Mesenchymal stem cell (in vitro differentiated cells and primary cell): ENCODE data around the gene TEX101.

Experiments used
- DNase-seq: peaks from one replicate; pipeline ENCODE4 v3.0.0-alpha.2; 2013
- H2AFZ ChIP-seq: one replicate; pipeline ENCODE4 v1.6.1; 2013; ENCODE audit warnings: low read depth, mild to moderate bottlenecking, control low read depth, inconsistent platforms, low read length, moderate library complexity
- H2AK5ac ChIP-seq: 2 replicates; pipeline ENCODE4 v1.6.1; 2013; ENCODE audit warnings: low read length, moderate library complexity, mild to moderate bottlenecking, inconsistent platforms; ENCODE audit not compliant: severe bottlenecking
- H2BK120ac ChIP-seq: one replicate; pipeline ENCODE4 v1.6.1; 2013; ENCODE audit warnings: low read depth, mild to moderate bottlenecking, inconsistent platforms, low read length, moderate library complexity
- H2BK12ac ChIP-seq, 2 experiments: one replicate each; pipeline ENCODE4 v1.6.1; 2013; ENCODE audit warnings: inconsistent platforms in 2 of 2, low read length in 2 of 2, mild to moderate bottlenecking in 2 of 2, moderate library complexity in 2 of 2, control low read depth in 1 of 2
- H2BK15ac ChIP-seq: one replicate; pipeline ENCODE4 v1.6.1; 2013; ENCODE audit warnings: mild to moderate bottlenecking, low read depth, inconsistent platforms; ENCODE audit not compliant: poor library complexity, severe bottlenecking
- H2BK5ac ChIP-seq: 2 replicates; pipeline ENCODE4 v1.6.1; 2013; ENCODE audit warnings: low read depth, mild to moderate bottlenecking, low read length, control low read depth, inconsistent platforms; ENCODE audit not compliant: poor library complexity, severe bottlenecking
- H3K14ac ChIP-seq, 2 experiments: one replicate each; pipeline ENCODE4 v1.6.1; 2013; ENCODE audit warnings: inconsistent platforms in 2 of 2, low read length in 2 of 2, control low read depth in 1 of 2, mild to moderate bottlenecking in 1 of 2, moderate library complexity in 1 of 2
- H3K18ac ChIP-seq, 2 experiments: one replicate each; pipeline ENCODE4 v1.6.1; 2013; ENCODE audit warnings: inconsistent platforms in 2 of 2, low read length in 2 of 2, control low read depth in 1 of 2, low read depth in 1 of 2, mild to moderate bottlenecking in 1 of 2
- H3K23ac ChIP-seq, 2 experiments: one replicate each; pipeline ENCODE4 v1.6.1; 2013; ENCODE audit warnings: inconsistent platforms in 2 of 2, low read length in 2 of 2, mild to moderate bottlenecking in 2 of 2, moderate library complexity in 2 of 2, control low read depth in 1 of 2
- H3K27ac ChIP-seq: 2 replicates; pipeline ENCODE4 v1.5.1; 2013; ENCODE audit warnings: mild to moderate bottlenecking, moderate library complexity, low read length, control low read depth, inconsistent platforms; ENCODE audit not compliant: poor library complexity, severe bottlenecking
- H3K27me3 ChIP-seq, 2 experiments: 2 replicates each; pipeline versions ENCODE4 v1.6.1 to v1.7.0; 2013; ENCODE audit warnings: low read length in 2 of 2, mild to moderate bottlenecking in 2 of 2, moderate library complexity in 2 of 2, control low read depth in 1 of 2, inconsistent platforms in 1 of 2; ENCODE audit not compliant: control insufficient read depth in 1 of 2, insufficient read depth in 1 of 2
- H3K36me3 ChIP-seq, 2 experiments: 2 replicates each; pipeline versions ENCODE4 v1.6.1 to v1.7.0; 2013; ENCODE audit warnings: low read length in 2 of 2, control low read depth in 1 of 2, inconsistent platforms in 1 of 2, low read depth in 1 of 2, mild to moderate bottlenecking in 1 of 2; ENCODE audit not compliant: insufficient read depth in 2 of 2, control insufficient read depth in 1 of 2
- H3K4ac ChIP-seq, 2 experiments: one replicate each; pipeline ENCODE4 v1.6.1; 2013; ENCODE audit warnings: inconsistent platforms in 2 of 2, low read length in 2 of 2, mild to moderate bottlenecking in 2 of 2, moderate library complexity in 2 of 2, control low read depth in 1 of 2, low read depth in 1 of 2
- H3K4me1 ChIP-seq: 2 replicates; pipeline ENCODE4 v1.6.1; 2013; ENCODE audit warnings: low read depth, low read length, control low read depth; ENCODE audit not compliant: control insufficient read depth, insufficient read depth
- H3K4me2 ChIP-seq: 2 replicates; pipeline ENCODE4 v1.6.1; 2013; ENCODE audit warnings: low read length, mild to moderate bottlenecking, inconsistent platforms; ENCODE audit not compliant: poor library complexity, severe bottlenecking
- H3K4me3 ChIP-seq, 2 experiments: 2 replicates each; pipeline versions ENCODE4 v1.5.1 to v1.7.0; 2013; ENCODE audit warnings: low read length in 2 of 2, mild to moderate bottlenecking in 2 of 2, control low read depth in 1 of 2, low read depth in 1 of 2; ENCODE audit not compliant: insufficient read depth in 1 of 2
- H3K79me1 ChIP-seq: replicated peaks from 2 replicates; pipeline ENCODE4 v1.6.1; 2013; ENCODE audit warnings: mild to moderate bottlenecking, control low read depth, low read length, inconsistent platforms; ENCODE audit not compliant: poor library complexity, severe bottlenecking
- H3K9ac ChIP-seq: 2 replicates; pipeline ENCODE4 v1.7.0; 2013; ENCODE audit warnings: mild to moderate bottlenecking, low read length, moderate library complexity
- H3K9me3 ChIP-seq: 2 replicates; pipeline ENCODE4 v1.7.0; 2013; ENCODE audit warnings: mild to moderate bottlenecking, low read length; ENCODE audit not compliant: control insufficient read depth
- H4K8ac ChIP-seq: one replicate; pipeline ENCODE4 v1.6.1; 2013; ENCODE audit warnings: inconsistent platforms, mild to moderate bottlenecking, low read length, moderate library complexity
- H4K91ac ChIP-seq: one replicate; pipeline ENCODE4 v1.6.1; 2013; ENCODE audit warnings: mild to moderate bottlenecking, low read length, inconsistent platforms
- WGBS: methylation state at CpG from one replicate; pipeline ENCODE4 v1.1.7; 2013; ENCODE audit warnings: mixed read lengths; 5-methylcytosine and 5-hydroxymethylcytosine counted together

The TEX101 gene

GRCh38 chr19:43457809-43458208 lies 43.1 kb downstream of the TEX101 start:
- H3K4me2 ChIP-seq: no peak overlapping the region
- no peak overlapping the region for H2AFZ ChIP-seq
- H3K9ac ChIP-seq: no peak overlapping the region
- H3K4ac ChIP-seq: no peak overlapping the region
- H3K4me3 ChIP-seq: no peak overlapping the region
- no peaks in the 10 kb centered on the region for H3K79me1 ChIP-seq
- H3K9me3 ChIP-seq: no peaks in the 10 kb centered on the region
- H3K4me1 ChIP-seq: peaks cover under 1% of the 10 kb centered on the region
- no peak overlapping the region for H3K23ac ChIP-seq
- H2BK12ac ChIP-seq: no peak overlapping the region
- no peak overlapping the region for H4K91ac ChIP-seq
- H2BK120ac ChIP-seq: no peak overlapping the region
- peaks cover 26 to 36% of the 10 kb centered on the region in 2 experiments for H3K27me3 ChIP-seq
- no peak overlapping the region for H3K14ac ChIP-seq
- no peak overlapping the region for H2BK15ac ChIP-seq
- no peak overlapping the region for H2AK5ac ChIP-seq
- H3K18ac ChIP-seq: no peak overlapping the region
- 84% methylated on average over 4 of the region's 4 CpGs for WGBS
- no peak overlapping the region for H4K8ac ChIP-seq
- H2BK5ac ChIP-seq: no peak overlapping the region
- no peak for DNase-seq
- H3K27ac ChIP-seq: no peak overlapping the region
- no peaks in the 10 kb centered on the region for H3K36me3 ChIP-seq

DNA sequence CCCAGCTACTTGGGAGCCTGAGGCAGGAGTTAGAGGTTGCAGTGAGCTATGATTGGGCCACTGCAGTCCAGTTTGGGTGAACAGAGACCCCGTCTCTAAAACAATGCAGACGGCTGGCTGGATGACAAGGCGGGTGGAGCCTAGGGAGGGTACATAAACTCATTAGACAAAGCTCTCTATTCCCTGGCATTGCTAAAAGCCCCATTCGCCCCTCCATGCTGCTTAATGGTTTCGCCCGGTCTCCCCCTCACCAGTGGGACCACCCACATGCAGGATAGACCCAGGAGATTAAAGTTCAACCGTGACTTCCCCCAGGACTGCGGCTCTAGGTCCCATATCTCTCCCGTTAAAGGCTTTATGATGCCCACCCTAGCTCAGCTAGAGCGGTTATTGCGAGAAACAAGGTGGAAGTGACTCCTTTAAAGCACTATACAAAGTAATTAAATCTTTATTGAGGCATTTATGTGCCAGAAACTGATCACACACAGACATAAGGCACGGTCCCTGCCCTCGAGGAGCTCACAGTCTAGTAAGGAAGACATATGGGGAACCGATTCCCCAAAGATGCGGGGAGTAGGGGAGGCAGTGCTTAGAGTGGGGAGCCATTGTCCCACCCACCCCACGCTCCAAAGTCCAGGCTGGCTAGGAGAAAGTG lies 45.8 kb downstream of the TEX101 start:
- peaks cover 22 to 33% of the 10 kb centered on the region in 2 experiments for H3K27me3 ChIP-seq
- no peak overlapping the region for H2BK12ac ChIP-seq
- H2BK120ac ChIP-seq: no peak overlapping the region
- DNase-seq: no peak
- H3K36me3 ChIP-seq: no peaks in the 10 kb centered on the region
- H3K14ac ChIP-seq: no peak overlapping the region
- no peaks in the 10 kb centered on the region for H3K79me1 ChIP-seq
- no peak overlapping the region for H2AK5ac ChIP-seq
- no peak overlapping the region for H4K8ac ChIP-seq
- H2BK15ac ChIP-seq: no peak overlapping the region
- no peak overlapping the region for H4K91ac ChIP-seq
- H2BK5ac ChIP-seq: no peak overlapping the region
- H3K4me1 ChIP-seq: peaks cover 17% of the 10 kb centered on the region
- no peak overlapping the region for H3K4me2 ChIP-seq
- no peak overlapping the region for H3K18ac ChIP-seq
- no peak overlapping the region for H3K4ac ChIP-seq
- no peak overlapping the region for H2AFZ ChIP-seq
- no peak overlapping the region for H3K23ac ChIP-seq
- H3K27ac ChIP-seq: no peak overlapping the region
- WGBS: 82% methylated on average over 15 of the region's 16 CpGs
- no peak overlapping the region for H3K9ac ChIP-seq
- no peaks in the 10 kb centered on the region for H3K9me3 ChIP-seq
- no peak overlapping the region for H3K4me3 ChIP-seq

- no peaks in the 10 kb centered on the region for H3K79me1 ChIP-seq
- no peak for DNase-seq
- no peak overlapping the region for H2AFZ ChIP-seq
- no peak overlapping the region for H3K18ac ChIP-seq
- H2AK5ac ChIP-seq: no peak overlapping the region
- no peak overlapping the region for H2BK15ac ChIP-seq
- 90% methylated on average over 12 of the region's 12 CpGs for WGBS
- H3K27ac ChIP-seq: no peak overlapping the region
- no peak overlapping the region for H2BK5ac ChIP-seq
- no peaks in the 10 kb centered on the region for H3K36me3 ChIP-seq
- no peak overlapping the region for H2BK120ac ChIP-seq
- H3K9ac ChIP-seq: no peak overlapping the region
- H4K8ac ChIP-seq: no peak overlapping the region
- H3K9me3 ChIP-seq: no peaks in the 10 kb centered on the region
- H4K91ac ChIP-seq: no peak overlapping the region
- H3K4me1 ChIP-seq: peaks cover 18% of the 10 kb centered on the region
- no peak overlapping the region for H3K23ac ChIP-seq
- H3K4me2 ChIP-seq: no peak overlapping the region
- H3K14ac ChIP-seq: no peak overlapping the region
- no peak overlapping the region for H3K4me3 ChIP-seq
- H2BK12ac ChIP-seq: no peak overlapping the region
- no peak overlapping the region for H3K4ac ChIP-seq
- peaks cover 22 to 31% of the 10 kb centered on the region in 2 experiments for H3K27me3 ChIP-seq
Observed at GRCh38 chr19:43461303-43461702, 46.6 kb downstream of the TEX101 start.

DNA sequence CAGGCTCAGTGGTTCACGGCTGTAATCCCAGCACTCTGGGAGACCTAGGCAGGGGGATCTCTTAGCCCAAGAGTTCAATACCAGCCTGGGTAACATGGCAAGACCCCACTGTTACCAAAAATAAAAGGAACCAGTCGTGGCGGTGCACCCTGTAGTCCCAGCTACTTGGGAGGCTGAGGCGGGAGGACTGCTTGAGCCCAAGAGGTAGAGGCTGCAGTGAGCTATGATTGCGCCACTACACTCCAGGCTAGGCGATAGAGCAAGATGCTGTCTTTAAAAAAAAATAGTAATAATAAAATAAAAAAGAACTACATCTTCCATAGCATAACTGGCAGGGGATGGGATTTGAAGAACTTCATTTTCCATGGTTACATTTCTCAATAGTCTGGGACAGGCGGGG lies 47.7 kb downstream of the TEX101 start:
- WGBS: 95% methylated on average over 5 of the region's 7 CpGs
- no peak overlapping the region for H3K27ac ChIP-seq
- no peak overlapping the region for H2AK5ac ChIP-seq
- H3K9ac ChIP-seq: no peak overlapping the region
- no peak overlapping the region for H2BK15ac ChIP-seq
- no peak overlapping the region for H3K4ac ChIP-seq
- no peak overlapping the region for H3K18ac ChIP-seq
- H2BK12ac ChIP-seq: no peak overlapping the region
- H3K27me3 ChIP-seq: peaks cover 22 to 31% of the 10 kb centered on the region in 2 experiments
- H4K8ac ChIP-seq: no peak overlapping the region
- H4K91ac ChIP-seq: no peak overlapping the region
- H3K4me2 ChIP-seq: no peak overlapping the region
- H2BK5ac ChIP-seq: no peak overlapping the region
- no peak overlapping the region for H3K14ac ChIP-seq
- no peak for DNase-seq
- no peaks in the 10 kb centered on the region for H3K9me3 ChIP-seq
- H3K4me1 ChIP-seq: peaks cover 18% of the 10 kb centered on the region
- H2BK120ac ChIP-seq: no peak overlapping the region
- H3K36me3 ChIP-seq: no peaks in the 10 kb centered on the region
- H3K4me3 ChIP-seq: no peak overlapping the region
- no peak overlapping the region for H3K23ac ChIP-seq
- no peaks in the 10 kb centered on the region for H3K79me1 ChIP-seq
- no peak overlapping the region for H2AFZ ChIP-seq
